ENCODE measurements around the gene NPDC1. TPM values are rescaled to one million over a fixed set of nuclear protein-coding genes. Genes with fewer than 3 reads are reported as not detected.

NPDC1 gene
- total and polyA plus RNA-seq, 2 of the 8 experiments (the other 6 are each of a cell fraction or from before 2014, with no cell fraction given), result 26.2 to 44.1 TPM

DNA sequence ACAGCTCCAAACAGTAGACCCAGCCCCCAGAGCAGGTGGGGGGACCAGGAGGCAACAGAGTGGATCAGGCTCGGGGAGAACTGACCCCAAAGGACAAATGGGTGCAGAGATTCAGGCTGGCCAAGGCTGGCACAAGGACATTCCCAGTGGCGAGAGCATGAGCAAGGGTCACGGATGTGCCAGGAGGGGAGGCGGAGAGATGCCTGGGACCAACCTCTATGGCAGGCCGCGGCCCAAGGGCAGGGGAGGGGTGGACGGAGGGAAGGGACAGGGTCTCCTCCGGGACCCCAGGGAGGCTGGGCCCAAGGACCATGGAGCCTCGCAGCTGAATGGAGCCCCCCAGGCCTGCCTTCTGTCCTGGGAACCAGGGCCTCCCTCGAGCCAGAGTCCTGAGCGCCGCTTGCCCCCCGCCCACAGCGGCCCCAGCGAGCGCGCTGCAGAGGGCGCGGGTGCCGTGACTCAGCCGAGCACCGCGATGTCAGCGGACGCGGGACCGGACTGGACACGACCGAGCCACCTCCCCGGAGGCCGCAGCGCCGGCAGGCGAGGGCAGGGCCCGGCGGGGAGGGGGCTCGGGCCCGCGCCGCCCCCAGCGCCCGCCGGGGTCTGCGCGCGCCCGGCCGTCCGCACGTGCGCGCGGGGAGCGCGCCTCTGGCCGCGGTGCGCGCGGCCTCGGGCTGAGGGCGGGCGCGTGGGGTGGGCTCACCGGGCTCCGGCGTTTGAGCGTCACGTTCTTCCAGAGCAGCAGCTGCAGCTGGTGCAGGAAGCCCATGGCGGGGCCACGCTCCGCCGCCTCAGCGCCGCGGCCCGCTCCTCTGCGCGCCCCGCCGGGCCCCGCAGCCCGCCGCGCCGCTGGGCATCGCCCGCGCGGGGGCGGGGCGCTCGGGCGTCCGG is 18.4 kb downstream of the NPDC1 start, which contains the start of gene ABCA2:
Gene ABCA2 (minus strand): TSS at position 869 of the 894 bp plus-strand sequence. CDS start 97 bp downstream, at position 772.
- H3K9me3 ChIP-seq (ENCODE audit: insufficient read depth in 2 of 2, low read depth in 1 of 2, low read length in 1 of 2), result no peaks in the 10 kb centered on the region
- H2BK12ac ChIP-seq (ENCODE audit: low read depth, low read length), result no peak within 1 kb of the TSS; the same call in 1 of the 2 replicates
- WGBS, 2 experiments (ENCODE audit: extremely low coverage in 1 of 2, insufficient coverage in 1 of 2, insufficient read length in 1 of 2, insufficient replicate concordance in 2 of 2, low coverage in 1 of 2, low lambda C conversion rate in 2 of 2, missing lambda C conversion rate in 1 of 2), result 38% methylated on average over 16 of the region's 95 CpGs; no CpG with 5 or more reads in 1 of the 2 experiments
- peak within 1 kb of the TSS; percentile 37 to 78 (median 46) for H3K4me3 ChIP-seq (ENCODE audit: extremely low read depth in 1 of 4, insufficient read depth in 2 of 4, low read depth in 3 of 4, low read length in 4 of 4)
- no peak for FAIRE-seq
- POLR2A ChIA-PET (ENCODE audit: partially characterized antibody), result interaction anchor here (1.2 kb wide), 1 partner anchor 213 kb away, joined by 3 read pairs; the partner anchor contains the start of gene TUBB4B
- no peak within 1 kb of the TSS for H2BK120ac ChIP-seq (replicated peaks; ENCODE audit: low read depth, low read length)
- peak within 1 kb of the TSS; percentile 60 for H3K18ac ChIP-seq (ENCODE audit: extremely low read depth, low read length)
- peak within 1 kb of the TSS; percentile 80 for H3K4ac ChIP-seq (replicated peaks; ENCODE audit: insufficient read length, low read depth, low read length)
- H3K79me2 ChIP-seq (ENCODE audit: control insufficient read depth in 1 of 2, insufficient read depth in 2 of 2, low read length in 2 of 2), result no peaks in the 10 kb centered on the region
- H3K23me2 ChIP-seq (ENCODE audit: low read depth, low read length), result peaks cover 4% of the 10 kb centered on the region; the same call in 1 of the 2 replicates
- H2BK5ac ChIP-seq (ENCODE audit: low read depth, low read length), result no peak within 1 kb of the TSS
- H3K9ac ChIP-seq (replicated peaks in 1 of 4; ENCODE audit: extremely low read depth in 1 of 4, low read depth in 3 of 4, low read length in 3 of 4), result no peak within 1 kb of the TSS; a peak in 2 of 7 replicates
- H3K14ac ChIP-seq (ENCODE audit: insufficient read length), result no peak within 1 kb of the TSS
- no peak within 1 kb of the TSS for H2AK5ac ChIP-seq (ENCODE audit: low read depth, low read length)
- peak within 1 kb of the TSS; percentile 82; the same call in 1 of the 2 replicates for H2AFZ ChIP-seq (ENCODE audit: low read length)
- no peak within 1 kb of the TSS for H3K23ac ChIP-seq (ENCODE audit: insufficient read length)
- CTCF ChIA-PET (ENCODE audit: partially characterized antibody), result interaction anchor here (0.8 to 8.5 kb wide), 26 partner anchors 7 to 234 kb away, joined by 3 to 110 read pairs (median 10); partner anchors contain the start of genes AJM1, C8G, CLIC3 and LCNL1
- H4K5ac ChIP-seq (ENCODE audit: insufficient read length, low read depth, low read length), result no peak within 1 kb of the TSS
- no peak within 1 kb of the TSS for H3K56ac ChIP-seq (replicated peaks; ENCODE audit: insufficient read length, low read depth, low read length)
- peak within 1 kb of the TSS; percentile 59 for H4K91ac ChIP-seq (replicated peaks; ENCODE audit: insufficient read length, low read length)
- peak within 1 kb of the TSS; percentile 39 to 91 for H3K4me2 ChIP-seq (ENCODE audit: insufficient read depth in 1 of 2, low read depth in 2 of 2, low read length in 2 of 2)
- H3K4me1 ChIP-seq (replicated peaks in 1 of 4; ENCODE audit: control insufficient read depth in 3 of 4, insufficient read depth in 4 of 4, low read length in 3 of 4), result peaks cover 0 to 11% (median 3%) of the 10 kb centered on the region in 4 experiments; a peak in 5 of 7 replicates
- peak within 1 kb of the TSS; percentile 88; the same call in 1 of the 2 replicates for H2BK15ac ChIP-seq (ENCODE audit: low read length)
- H3K27me3 ChIP-seq (replicated peaks in 1 of 4; ENCODE audit: control insufficient read depth in 3 of 4, extremely low read depth in 1 of 4, insufficient read depth in 3 of 4, low read length in 3 of 4), result peaks cover 1 to 27% (median 15%) of the 10 kb centered on the region in 4 experiments; a peak in 6 of 7 replicates
- DNase-seq (ENCODE audit: low read depth in 1 of 2, low spot score in 2 of 2), result no peak
- H2BK20ac ChIP-seq (ENCODE audit: low read length), result no peak within 1 kb of the TSS
- H3K36me3 ChIP-seq (ENCODE audit: control insufficient read depth in 2 of 4, insufficient read depth in 4 of 4, low read length in 3 of 4), result no peaks in the 10 kb centered on the region
- H4K8ac ChIP-seq (ENCODE audit: extremely low read depth, insufficient read depth, low read length), result peak within 1 kb of the TSS; percentile 46
- H3K79me1 ChIP-seq (ENCODE audit: low read depth, low read length), result no peaks in the 10 kb centered on the region
- H4K20me1 ChIP-seq (replicated peaks in 1 of 2; ENCODE audit: control insufficient read depth in 1 of 2, insufficient read depth in 2 of 2, low read length in 2 of 2), result peaks cover 0 to 4% of the 10 kb centered on the region in 2 experiments
- H3K27ac ChIP-seq (ENCODE audit: low read depth, low read length), result no peak within 1 kb of the TSS
